ENCODE data around the gene TMEM130. TPM values are rescaled to one million over a fixed set of nuclear protein-coding genes. Genes with fewer than 3 reads are reported as not detected.

The TMEM130 gene
- total and polyA plus RNA-seq, 9 of the 15 experiments (the other 6 are each of a cell fraction or from before 2014, with no cell fraction given), result 0.07 TPM; not detected in 8

DNA sequence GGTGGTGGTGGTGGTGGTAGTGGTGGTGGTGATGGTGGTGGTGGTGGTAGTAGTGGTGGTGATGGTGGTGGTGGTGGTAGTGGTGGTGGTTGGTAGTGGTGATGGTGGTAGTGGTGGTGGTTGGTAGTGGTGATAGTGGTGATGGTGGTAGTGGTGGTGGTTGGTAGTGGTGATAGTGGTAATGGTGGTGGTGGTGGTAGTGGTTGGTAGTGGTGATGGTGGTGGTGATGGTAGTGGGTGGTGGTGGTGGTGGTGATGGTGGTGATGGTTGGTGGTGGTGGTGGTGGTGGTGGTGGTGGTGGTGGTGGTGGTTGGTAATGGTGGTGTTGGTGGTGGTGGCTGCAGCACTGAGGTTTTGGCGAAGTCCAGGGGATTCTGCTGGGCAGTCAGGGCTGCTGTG, 58.5 kb downstream of the TMEM130 start:
- Histone ChIP-seq H3K9me3 (replicated peaks; ENCODE audit: control insufficient read depth, insufficient read depth, low read depth, low read length) (peaks cover 4% of the 10 kb centered on the region; the same call in 1 of the 2 replicates), H3K4me1 (replicated peaks in 1 of 2; ENCODE audit: control insufficient read depth in 2 of 2, insufficient read depth in 2 of 2, low read length in 2 of 2) (no peaks in the 10 kb centered on the region), H3K4me3 (no peak overlapping the region), H3K36me3 (ENCODE audit: control insufficient read depth, insufficient read depth, low read length) (no peaks in the 10 kb centered on the region), H2AFZ (ENCODE audit: low read depth, low read length) (no peak overlapping the region), H3K27ac (ENCODE audit: extremely low read depth, low read depth, low read length) (no peak overlapping the region), H3K9ac (ENCODE audit: insufficient read depth in 1 of 2, low read depth in 2 of 2, low read length in 2 of 2) (no peak overlapping the region), H3K79me2 (ENCODE audit: control insufficient read depth, insufficient read depth, low read length) (no peaks in the 10 kb centered on the region), H3K4me2 (ENCODE audit: insufficient read depth, low read length) (no peak overlapping the region), H3K9me1 (ENCODE audit: control insufficient read depth, insufficient read depth, low read length) (no peaks in the 10 kb centered on the region), H3K27me3 (ENCODE audit: control insufficient read depth in 2 of 2, insufficient read depth in 2 of 2, low read length in 2 of 2) (peaks cover 2 to 14% of the 10 kb centered on the region in 2 experiments; a peak in 2 of 5 replicates), H4K20me1 (replicated peaks; ENCODE audit: control insufficient read depth, insufficient read depth, low read length) (no peaks in the 10 kb centered on the region)
- no peak for DNase-seq (ENCODE audit: extremely low read depth in 1 of 4, low spot score in 3 of 4)
- TF ChIP-seq BRCA1 (IDR thresholded peaks at IDR 0.05) (no peak), BRCA1 (CRISPR knock-in tag; IDR thresholded peaks at IDR 0.05) (no peak), PHF8 (IDR thresholded peaks at IDR 0.05; ENCODE audit: borderline replicate concordance, low read length) (no peak), RBM22 (IDR thresholded peaks at IDR 0.05; ENCODE audit: low read depth, low read length, poor library complexity, severe bottlenecking) (no peak), RCOR1 (IDR thresholded peaks at IDR 0.05; ENCODE audit: borderline replicate concordance in 1 of 2, low read depth in 2 of 2, low read length in 2 of 2) (no peak), RFX5 (IDR thresholded peaks at IDR 0.05; ENCODE audit: low read depth, low read length) (no peak), PPARD (CRISPR knock-in tag; IDR thresholded peaks at IDR 0.05) (no peak), ZNF780A (CRISPR knock-in tag; IDR thresholded peaks at IDR 0.05) (no peak), POLR2AphosphoS5 (IDR thresholded peaks at IDR 0.05; ENCODE audit: control insufficient read depth, insufficient read depth, low read depth, low read length) (no peak), ZNF282 (CRISPR knock-in tag; IDR thresholded peaks at IDR 0.05) (no peak), MAFG (tag; conservative IDR thresholded peaks at IDR 0.05) (no peak), ZNF408 (CRISPR knock-in tag; IDR thresholded peaks at IDR 0.05; ENCODE audit: low read depth) (no peak), HCFC1 (IDR thresholded peaks at IDR 0.05; ENCODE audit: low read depth, low read length) (no peak), USF2 (CRISPR knock-in tag; IDR thresholded peaks at IDR 0.05) (no peak), ZNF232 (CRISPR knock-in tag; IDR thresholded peaks at IDR 0.05) (no peak), ZNF134 (CRISPR knock-in tag; conservative IDR thresholded peaks at IDR 0.05) (no peak), FUS (optimal IDR thresholded peaks at IDR 0.05; ENCODE audit: low read depth, low read length) (no peak), SP1 (CRISPR knock-in tag; IDR thresholded peaks at IDR 0.05) (no peak), ZNF57 (CRISPR knock-in tag; IDR thresholded peaks at IDR 0.05) (no peak)
- ChIA-PET CTCF (ENCODE audit: low intra/inter-chr PET ratio) (no interaction called here), POLR2A (no interaction called here)
- 0% methylated on average over 1 of the region's 1 CpG for WGBS (ENCODE audit: insufficient coverage, low coverage, missing lambda C conversion rate)
- no peak for FAIRE-seq
- intact Hi-C loops (cut with micrococcal nuclease) (no loop called here), in situ Hi-C loops (cut with MboI) (no loop called here)
- no TSS peak for BruUV-seq (replicated peaks)
- no peak for ATAC-seq

Measured in K562 (cell line).